Pulmonary artery endothelial cell (primary cell): Measurements from ENCODE around the gene RPS2. TPM values are rescaled to one million over a fixed set of nuclear protein-coding genes. Genes with fewer than 3 reads are reported as not detected.
"Not testable (repeated sequence)": the region's sequence is repeated elsewhere in the genome, so short reads cannot be mapped to it uniquely, and the experiment has no call there.

ENCODE experiments used
- DNase-seq: peaks from one replicate; pipeline ENCODE4 v3.0.0-alpha.2; 2011; ENCODE audit warnings: low read depth, low spot score
- total RNA-seq: library from RNA; depleted of rRNA; stranded (reverse); fragments of >200 nt; gene quantifications from 2 replicates; pipeline ENCODE4 v1.2.3, GENCODE V29; 2014

The RPS2 gene
- total RNA-seq, 1 donor from 2014 or later = 4,514 TPM

GRCh38 chr16:1920727-1921171, 43.9 kb downstream of the RPS2 start:
- DNase-seq = no peak

- not testable (repeated sequence) for DNase-seq
Measured at GRCh38 chr16:1920122-1920521, 44.5 kb downstream of the RPS2 start.

GRCh38 chr16:1919327-1919998, 45.2 kb downstream of the RPS2 start:
- DNase-seq = no peak

- no peak for DNase-seq
Measured at GRCh38 chr16:1918351-1919326, 46.0 kb downstream of the RPS2 start, which contains the start of gene HS3ST6. Gene HS3ST6 (minus strand): TSS chr16:1918415. CDS start chr16:1918323, 92 bp downstream.

- no peak for DNase-seq
Measured at GRCh38 chr16:1917665-1918350, 46.8 kb downstream of the RPS2 start.

GRCh38 chr16:1917056-1917664, 47.5 kb downstream of the RPS2 start:
- no peak for DNase-seq

- no peak for DNase-seq
Measured at GRCh38 chr16:1916640-1916990, 48.0 kb downstream of the RPS2 start.

- no peak for DNase-seq
Measured at GRCh38 chr16:1915732-1916639, 48.6 kb downstream of the RPS2 start.

- DNase-seq = no peak
Measured at GRCh38 chr16:1914988-1915387, 49.6 kb downstream of the RPS2 start.

- DNase-seq = no peak
Measured at GRCh38 chr16:1914084-1914608, 50.5 kb downstream of the RPS2 start.

- DNase-seq = no peak
Measured at GRCh38 chr16:1913327-1914083, 51.1 kb downstream of the RPS2 start.

GRCh38 chr16:1912215-1912543, 52.4 kb downstream of the RPS2 start:
- no peak for DNase-seq

Other genes starting within 250 kb of the RPS2 start
- gene NME3, start 193.3 kb downstream of the RPS2 start, total RNA-seq = 53.0 and 58.7 TPM in 2 replicates
- 5.9 and 7.1 TPM in 2 replicates for gene EME2, start 192.0 kb downstream of the RPS2 start, total RNA-seq
- gene MRPS34, start 191.7 kb downstream of the RPS2 start, total RNA-seq = 91.0 and 100 TPM in 2 replicates
- gene SPSB3, start 182.3 kb downstream of the RPS2 start, total RNA-seq = 39.4 and 44.8 TPM in 2 replicates
- 74.5 and 77.8 TPM in 2 replicates for gene NUBP2, start 181.9 kb downstream of the RPS2 start, total RNA-seq
- gene IGFALS, start 171.1 kb downstream of the RPS2 start, total RNA-seq = not detected in 2 replicates
- 76.2 and 78.9 TPM in 2 replicates for gene HAGH, start 138.0 kb downstream of the RPS2 start, total RNA-seq
- gene FAHD1, start 137.6 kb downstream of the RPS2 start, total RNA-seq = 91.9 and 93.0 TPM in 2 replicates
- gene MEIOB, start 92.7 kb downstream of the RPS2 start, total RNA-seq = 0.40 TPM in 1 of 2 replicates, not detected in the other
- gene HS3ST6, start 46.4 kb downstream of the RPS2 start, total RNA-seq = not detected in 2 replicates
- gene MSRB1, start 21.6 kb downstream of the RPS2 start, total RNA-seq = 10.9 and 11.1 TPM in 2 replicates
- not detected in 2 replicates for gene RPL3L, start 10.1 kb downstream of the RPS2 start, total RNA-seq
- 169 and 200 TPM in 2 replicates for gene NDUFB10, start 5.3 kb downstream of the RPS2 start, total RNA-seq
- not detected in 2 replicates for gene RNF151, start 2.0 kb upstream of the RPS2 start, total RNA-seq
- gene TBL3, start 7.2 kb upstream of the RPS2 start, total RNA-seq = 59.4 and 61.9 TPM in 2 replicates
- 0.07 and 0.13 TPM in 2 replicates for gene NOXO1, start 16.6 kb upstream of the RPS2 start, total RNA-seq
- gene GFER, start 19.4 kb upstream of the RPS2 start, total RNA-seq = 13.5 and 21.1 TPM in 2 replicates
- 1.8 and 5.6 TPM in 2 replicates for gene SYNGR3, start 25.1 kb upstream of the RPS2 start, total RNA-seq
- gene ZNF598, start 45.0 kb upstream of the RPS2 start, total RNA-seq = 22.8 and 23.4 TPM in 2 replicates
- gene NPW, start 55.0 kb upstream of the RPS2 start, total RNA-seq = 0.33 and 0.46 TPM in 2 replicates
- 53.2 and 76.2 TPM in 2 replicates for gene NHERF2, start 62.1 kb upstream of the RPS2 start, total RNA-seq
- gene NTHL1, start 83.0 kb upstream of the RPS2 start, total RNA-seq = 48.6 and 48.9 TPM in 2 replicates
- 35.1 and 47.5 TPM in 2 replicates for gene TSC2, start 83.2 kb upstream of the RPS2 start, total RNA-seq
- 35.4 and 39.8 TPM in 2 replicates for gene PKD1, start 171.1 kb upstream of the RPS2 start, total RNA-seq
- 0.46 and 1.1 TPM in 2 replicates for gene RAB26, start 183.8 kb upstream of the RPS2 start, total RNA-seq
- gene TRAF7, start 191.0 kb upstream of the RPS2 start, total RNA-seq = 88.8 and 95.7 TPM in 2 replicates
- 0.04 and 0.26 TPM in 2 replicates for gene CASKIN1, start 231.8 kb upstream of the RPS2 start, total RNA-seq
- gene MLST8, start 240.6 kb upstream of the RPS2 start, total RNA-seq = 26.4 and 32.1 TPM in 2 replicates
- gene BRICD5, start 246.0 kb upstream of the RPS2 start, total RNA-seq = 1.1 and 6.5 TPM in 2 replicates